SU-DHL-6 (cell line): ENCODE measurements around the gene HLA-DPA1.

Experiments used
- H2AFZ ChIP-seq: fragments of 200-600 bp; sonication (generic); 2 replicates; pipeline ENCODE4 v1.6.1; 2014; ENCODE audit warnings: low read depth, mild to moderate bottlenecking, moderate library complexity, mixed read lengths, antibody characterized with exemption, low read length; ENCODE audit not compliant: severe bottlenecking
- H3F3A ChIP-seq: fragments of 200-600 bp; shearing (Covaris generic); 2 replicates; pipeline ENCODE4 v1.6.0; 2016; ENCODE audit warnings: antibody characterized with exemption, mild to moderate bottlenecking; ENCODE audit not compliant: insufficient read depth
- H3K27ac ChIP-seq: fragments of 200-600 bp; sonication (generic); 2 replicates; pipeline ENCODE4 v1.5.1; 2016; ENCODE audit warnings: low read depth, mild to moderate bottlenecking, low read length, moderate library complexity, mixed read lengths
- H3K27me3 ChIP-seq: fragments of 200-600 bp; sonication (generic), shearing (Covaris generic); 2 replicates; pipeline ENCODE4 v1.6.0; 2014; ENCODE audit warnings: mild to moderate bottlenecking, low read length
- H3K36me3 ChIP-seq: fragments of 200-600 bp; sonication (generic); 2 replicates; pipeline ENCODE4 v1.6.1; 2014; ENCODE audit warnings: mild to moderate bottlenecking, low read length, mixed read lengths
- H3K4me2 ChIP-seq: fragments of 300-600, 200-600 bp; shearing (Covaris generic), sonication (generic); 2 replicates; pipeline ENCODE4 v1.6.0; 2014; ENCODE audit warnings: low read length, low read depth, mild to moderate bottlenecking; ENCODE audit not compliant: poor library complexity, severe bottlenecking
- H3K4me3 ChIP-seq: fragments of 200-600 bp; sonication (generic); 2 replicates; pipeline ENCODE4 v1.5.1; 2014; ENCODE audit warnings: antibody characterized with exemption, low read length, mild to moderate bottlenecking, mixed read lengths; ENCODE audit not compliant: insufficient read depth, poor library complexity, severe bottlenecking
- H3K79me2 ChIP-seq: fragments of 200-600 bp; sonication (generic); 2 replicates; pipeline ENCODE4 v1.6.1; 2014; ENCODE audit warnings: mild to moderate bottlenecking, low read length, moderate library complexity; ENCODE audit not compliant: insufficient read depth
- H3K9ac ChIP-seq: fragments of 200-600 bp; sonication (generic); 2 replicates; pipeline ENCODE4 v1.7.0; 2014; ENCODE audit warnings: mild to moderate bottlenecking, low read length
- H3K9me2 ChIP-seq: fragments of 200-600 bp; sonication (generic); replicated peaks from 2 replicates; pipeline ENCODE4 v1.6.1; 2014; ENCODE audit warnings: low read length; ENCODE audit not compliant: insufficient read depth
- H3K9me3 ChIP-seq: fragments of 200-600 bp; sonication (generic); 2 replicates; pipeline ENCODE4 v1.6.1; 2014; ENCODE audit warnings: low read length, mixed read lengths; ENCODE audit not compliant: insufficient read depth
- H4K20me1 ChIP-seq: fragments of 200-600 bp; sonication (generic); 2 replicates; pipeline ENCODE4 v1.6.1; 2014; ENCODE audit warnings: low read depth, mild to moderate bottlenecking, antibody characterized with exemption, low read length, moderate library complexity, mixed read lengths
- CTCF ChIP-seq: fragments of 200-600 bp; sonication (generic); IDR thresholded peaks from one replicate; pipeline ENCODE4 v1.5.1; 2017; ENCODE audit warnings: antibody characterized with exemption, mild to moderate bottlenecking, low read length, moderate library complexity; ENCODE audit not compliant: insufficient read depth, poor library complexity, severe bottlenecking
- EZH2phosphoT487 ChIP-seq: fragments of 200-600 bp; sonication (generic), shearing (Covaris generic); conservative IDR thresholded peaks from 2 replicates; pipeline ENCODE4 v1.6.1; 2018; ENCODE audit warnings: mild to moderate bottlenecking, antibody characterized with exemption, low read length, moderate library complexity, mixed read lengths

The HLA-DPA1 gene

DNA sequence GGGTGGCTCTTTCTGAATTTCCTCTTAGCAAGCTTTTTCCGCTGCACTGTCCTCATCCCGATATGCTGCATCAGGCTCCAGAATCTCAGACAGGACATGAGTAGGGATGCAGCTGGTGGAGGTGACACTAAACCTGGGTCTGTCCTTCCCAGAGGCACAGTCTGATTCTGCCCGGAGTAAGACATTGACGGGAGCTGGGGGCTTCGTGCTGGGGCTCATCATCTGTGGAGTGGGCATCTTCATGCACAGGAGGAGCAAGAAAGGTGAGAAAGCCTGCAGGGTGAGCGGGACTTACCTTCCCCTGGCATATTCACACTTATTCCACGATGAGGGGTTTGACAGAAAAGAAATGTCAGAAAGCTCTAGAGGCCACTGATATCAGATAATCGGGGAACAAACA is 12.2 kb upstream of the HLA-DPA1 start:
- no peak for TF ChIP-seq CTCF
- TF ChIP-seq EZH2phosphoT487: no peak
- no peak overlapping the region for H3K27ac ChIP-seq
- no peak overlapping the region for H3K9ac ChIP-seq
- no peaks in the 10 kb centered on the region for H3K9me3 ChIP-seq
- H3K36me3 ChIP-seq: peaks cover 27% of the 10 kb centered on the region; the same call in 1 of the 2 replicates
- no peaks in the 10 kb centered on the region for H3K27me3 ChIP-seq
- no peaks in the 10 kb centered on the region for H4K20me1 ChIP-seq
- no peak overlapping the region for H3K4me2 ChIP-seq
- H3K79me2 ChIP-seq: no peaks in the 10 kb centered on the region
- H3F3A ChIP-seq: no peaks in the 10 kb centered on the region
- H2AFZ ChIP-seq: no peak overlapping the region
- H3K4me3 ChIP-seq: no peak overlapping the region
- H3K9me2 ChIP-seq: no peaks in the 10 kb centered on the region

GRCh38 chr6:33082702-33083101 is 9.3 kb upstream of the HLA-DPA1 start:
- H3K4me2 ChIP-seq: no peak overlapping the region
- H2AFZ ChIP-seq: no peak overlapping the region
- peaks cover 11% of the 10 kb centered on the region; the same call in 1 of the 2 replicates for H3K79me2 ChIP-seq
- TF ChIP-seq CTCF (peak; percentile 77), EZH2phosphoT487 (no peak)
- H3K9me2 ChIP-seq: no peaks in the 10 kb centered on the region
- no peak overlapping the region for H3K9ac ChIP-seq
- H3K9me3 ChIP-seq: no peaks in the 10 kb centered on the region
- no peak overlapping the region for H3K4me3 ChIP-seq
- peaks cover 8% of the 10 kb centered on the region for H3F3A ChIP-seq
- no peaks in the 10 kb centered on the region for H3K27me3 ChIP-seq
- H4K20me1 ChIP-seq: no peaks in the 10 kb centered on the region
- H3K36me3 ChIP-seq: peaks cover 23% of the 10 kb centered on the region; the same call in 1 of the 2 replicates
- H3K27ac ChIP-seq: no peak overlapping the region

GRCh38 chr6:33081098-33081824 is 7.8 kb upstream of the HLA-DPA1 start:
- no peak overlapping the region for H3K4me3 ChIP-seq
- H3K27ac ChIP-seq: no peak overlapping the region
- H4K20me1 ChIP-seq: no peaks in the 10 kb centered on the region
- peaks cover 10% of the 10 kb centered on the region; the same call in 1 of the 2 replicates for H3K36me3 ChIP-seq
- no peak for TF ChIP-seq EZH2phosphoT487
- TF ChIP-seq CTCF: no peak
- no peaks in the 10 kb centered on the region for H3K27me3 ChIP-seq
- no peaks in the 10 kb centered on the region for H3K9me2 ChIP-seq
- peaks cover 18% of the 10 kb centered on the region for H3K79me2 ChIP-seq
- H3K9me3 ChIP-seq: no peaks in the 10 kb centered on the region
- H3F3A ChIP-seq: peaks cover 8% of the 10 kb centered on the region
- no peak overlapping the region for H3K9ac ChIP-seq
- no peak overlapping the region for H3K4me2 ChIP-seq
- H2AFZ ChIP-seq: no peak overlapping the region
